Stromal cell of bone marrow (primary cell): Measurements from ENCODE around the gene UBE2D1.
"Not testable (repeated sequence)": the region's sequence is repeated elsewhere in the genome, so short reads cannot be mapped to it uniquely, and the experiment has no call there.

Experiments used
- DNase-seq: peaks from one replicate; pipeline ENCODE4 v3.0.0-alpha.2; 2012; ENCODE audit warnings: low read depth

UBE2D1 gene

GRCh38 chr10:58384095-58384494 lies 49.3 kb downstream of the UBE2D1 start:
- DNase-seq, result no peak

- DNase-seq, result no peak
These were observed 49.8 kb downstream of the UBE2D1 start for GRCh38 chr10:58384544-58384998.

DNA sequence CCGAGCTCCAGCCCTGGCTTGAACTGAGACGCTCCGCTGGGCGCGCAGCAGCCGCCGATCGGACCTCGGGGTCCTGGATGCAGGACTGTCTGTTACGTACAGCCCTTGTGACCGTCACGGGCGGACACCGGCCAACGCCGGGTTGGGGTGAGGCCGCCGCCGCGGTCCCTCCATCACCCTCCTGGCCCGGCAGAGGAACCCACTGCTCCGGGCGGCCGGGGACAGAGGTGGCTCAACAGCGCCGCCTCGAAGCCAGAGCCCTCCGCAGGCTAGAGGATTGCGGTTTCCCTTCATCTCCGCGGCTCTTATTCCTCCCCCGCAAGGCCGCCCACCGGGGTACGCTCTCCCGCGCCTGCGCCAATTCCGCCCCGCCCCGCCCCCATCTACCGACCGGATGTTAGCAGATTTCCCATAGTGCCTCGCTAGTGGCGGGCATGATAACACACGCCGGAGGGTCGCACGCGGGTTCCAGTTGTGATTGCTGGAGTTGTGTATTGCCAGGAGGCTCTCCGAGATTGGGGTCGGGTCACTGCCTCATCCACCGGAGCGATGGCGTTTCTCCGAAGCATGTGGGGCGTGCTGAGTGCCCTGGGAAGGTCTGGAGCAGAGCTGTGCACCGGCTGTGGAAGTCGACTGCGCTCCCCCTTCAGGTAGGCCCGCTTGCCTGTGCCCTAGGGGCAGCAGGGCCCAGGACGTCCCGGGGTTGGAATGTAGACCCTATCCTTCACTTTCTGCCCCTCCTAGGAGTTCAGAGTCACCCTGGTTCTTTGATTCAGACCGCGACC lies 50.4 kb downstream of the UBE2D1 start, which contains the start of gene TFAM:
TFAM (plus strand) TSS at position 412 of the 785 bp plus-strand sequence; CDS start at position 550, 138 bp downstream.
- peak; percentile 80 for DNase-seq

- no peak for DNase-seq
These were observed 50.9 kb downstream of the UBE2D1 start for GRCh38 chr10:58385784-58386112.

- no peak for DNase-seq
These were observed 54.2 kb downstream of the UBE2D1 start for GRCh38 chr10:58389024-58389423.

DNA sequence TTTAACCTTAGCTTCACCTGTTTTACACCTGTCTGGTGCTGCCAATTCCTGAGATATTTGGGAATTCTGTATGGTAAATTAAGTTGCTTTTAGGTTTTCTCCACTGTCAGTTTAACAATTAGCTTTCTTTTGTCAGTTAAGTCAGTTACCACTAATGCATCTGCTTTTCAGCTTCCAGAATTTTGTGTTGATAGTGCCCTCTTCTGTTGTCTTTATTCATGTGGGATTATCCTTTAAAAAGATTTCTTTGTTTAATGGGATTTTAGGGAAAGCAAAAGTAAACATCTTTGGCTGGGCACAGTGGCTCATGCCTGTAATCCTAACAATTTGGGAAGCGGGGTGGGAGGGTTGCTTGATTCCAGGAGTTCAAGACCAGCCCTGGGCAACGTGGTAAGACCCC lies 58.5 kb downstream of the UBE2D1 start:
- DNase-seq, result no peak

GRCh38 chr10:58394471-58394870 lies 59.7 kb downstream of the UBE2D1 start:
- no peak for DNase-seq

- no peak for DNase-seq
These were observed 61.3 kb downstream of the UBE2D1 start for GRCh38 chr10:58396057-58396456.

GRCh38 chr10:58397830-58398229 lies 63.0 kb downstream of the UBE2D1 start:
- DNase-seq, result no peak

GRCh38 chr10:58399410-58399809 lies 64.6 kb downstream of the UBE2D1 start:
- peak; percentile 74 for DNase-seq

- DNase-seq, result peak; percentile 54
These were observed 65.8 kb downstream of the UBE2D1 start for GRCh38 chr10:58400609-58401008.

DNA sequence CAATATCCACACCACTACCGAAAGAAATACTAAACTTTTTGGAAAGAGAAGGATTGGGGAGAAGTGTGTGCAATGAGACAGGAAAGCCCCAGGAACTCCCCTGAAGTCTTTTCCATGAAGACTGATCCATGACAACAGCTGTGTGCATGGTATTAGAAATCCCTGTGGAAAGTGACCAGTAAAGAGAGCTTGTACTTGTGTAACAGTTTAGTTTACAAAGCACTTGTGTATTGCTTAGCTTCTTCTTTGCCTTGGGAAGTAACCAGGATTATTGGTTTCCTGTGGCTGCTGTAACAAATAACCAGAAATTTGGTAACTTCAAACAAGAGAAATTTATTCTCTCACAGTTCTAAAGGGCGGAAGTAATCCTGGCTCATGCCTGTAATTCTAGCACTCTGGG lies 69.2 kb downstream of the UBE2D1 start:
- no peak for DNase-seq

DNA sequence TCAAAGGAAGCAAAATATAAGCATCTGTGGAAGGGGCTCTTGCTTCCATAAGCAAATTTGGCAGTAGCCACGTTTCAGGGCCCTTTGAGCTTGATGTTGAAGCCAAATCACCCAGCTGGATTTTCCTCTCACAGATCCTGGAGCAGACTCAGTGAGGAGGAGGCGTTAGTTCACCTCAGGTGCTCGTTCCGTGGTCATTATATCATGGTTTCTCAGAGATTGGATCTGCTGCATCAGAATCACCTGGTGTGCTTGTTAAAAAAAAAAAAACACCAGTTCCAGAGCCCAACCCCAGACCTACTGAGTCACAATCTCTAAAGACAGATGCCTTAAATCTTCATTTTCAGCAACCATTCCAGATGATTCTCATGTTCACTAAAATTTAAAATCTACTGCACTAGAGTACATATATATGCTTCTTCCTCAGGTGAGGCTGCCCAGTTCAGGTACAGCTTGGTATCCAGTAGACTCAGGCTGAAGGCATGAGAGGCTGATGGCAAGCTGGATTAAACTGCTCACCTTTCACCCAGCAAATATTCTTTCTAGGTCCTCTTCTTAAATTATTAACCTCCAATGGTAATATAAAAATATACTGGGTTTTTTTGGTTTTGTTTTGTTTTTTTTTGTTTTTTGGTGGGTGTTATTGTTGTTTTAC lies 75.3 kb downstream of the UBE2D1 start:
- no peak for DNase-seq

DNA sequence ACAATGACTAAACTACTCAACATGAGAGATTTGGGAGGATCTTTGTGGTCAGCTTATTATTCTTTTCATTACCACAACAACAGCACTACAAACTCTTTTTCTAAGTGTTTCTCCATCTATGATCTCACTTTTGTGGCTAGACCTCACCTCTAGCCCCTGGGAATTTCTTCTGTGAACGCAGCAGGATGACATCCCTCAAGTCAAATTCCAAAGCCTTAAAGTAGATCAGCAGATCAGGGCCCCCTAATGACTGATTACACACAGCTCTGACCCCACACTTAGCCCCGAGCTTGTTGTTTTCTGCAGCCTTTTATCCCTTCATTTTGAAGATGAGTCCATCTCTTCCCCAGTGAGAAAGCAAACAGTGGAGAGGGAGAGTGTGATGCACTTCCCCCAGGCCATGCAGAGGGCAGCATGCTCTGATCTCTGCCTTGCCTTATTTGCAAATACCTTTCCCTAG lies 77.7 kb downstream of the UBE2D1 start:
- peak; percentile 63 for DNase-seq

GRCh38 chr10:58414270-58415041 lies 79.7 kb downstream of the UBE2D1 start:
- peak; percentile 80 for DNase-seq

DNA sequence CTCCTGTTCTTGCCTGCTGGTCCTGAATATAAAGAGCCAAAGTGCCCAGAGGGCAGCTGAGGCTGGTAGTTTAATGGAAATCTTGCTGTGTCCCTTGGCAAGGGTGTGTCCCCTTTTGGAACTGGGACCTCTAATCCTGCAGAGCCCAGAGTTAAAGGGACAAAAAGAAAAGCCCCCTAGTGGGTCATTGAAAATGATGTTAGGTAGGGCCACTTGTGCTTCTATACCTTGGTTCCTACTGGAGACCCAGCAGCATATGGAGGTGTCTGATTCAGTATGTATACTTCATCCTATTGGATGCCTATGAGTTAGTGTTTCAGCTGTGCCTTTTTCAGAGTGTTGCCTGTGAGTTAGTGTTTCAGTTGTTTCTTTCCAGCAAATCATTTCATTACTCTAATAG lies 81.0 kb downstream of the UBE2D1 start:
- DNase-seq, result no peak

- not testable (repeated sequence) for DNase-seq
These were observed 83.1 kb downstream of the UBE2D1 start for GRCh38 chr10:58417902-58418301.
